Limb (tissue), 2 donors: Measurements from ENCODE around the gene TKT.
A peak's percentile ranks its signal among the peaks of the same experiment; 100 is the strongest.

ENCODE experiments used
- DNase-seq, 2 donors: peaks; one replicate each; pipeline ENCODE4 v3.0.0-alpha.2; 2016; ENCODE audit errors: extremely low spot score in 2 of 2

Gene TKT

DNA sequence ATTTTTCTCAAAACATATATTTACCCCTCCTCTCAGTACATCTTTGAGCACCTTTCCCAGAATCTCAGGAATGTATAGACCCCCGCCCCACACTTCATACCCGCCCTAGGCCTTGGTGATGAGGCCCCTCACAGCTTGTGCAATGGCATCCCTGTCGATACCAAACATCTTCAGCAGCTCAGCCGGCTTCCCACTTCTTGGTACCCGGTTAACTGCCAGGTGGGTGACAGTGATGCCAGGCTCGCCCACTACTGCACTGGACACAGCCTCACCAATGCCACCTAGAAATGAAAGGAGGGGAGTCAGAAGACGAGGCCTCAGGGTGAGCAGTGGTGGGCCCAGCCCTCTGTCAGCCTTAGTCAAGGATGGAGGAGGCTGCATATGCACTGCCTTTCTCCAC, 30.2 kb downstream of the TKT start:
- DNase-seq = no peak

GRCh38 chr3:53225181-53225580, 30.6 kb downstream of the TKT start:
- no peak for DNase-seq

- no peak for DNase-seq
These were observed 31.3 kb downstream of the TKT start for GRCh38 chr3:53224536-53224935.

DNA sequence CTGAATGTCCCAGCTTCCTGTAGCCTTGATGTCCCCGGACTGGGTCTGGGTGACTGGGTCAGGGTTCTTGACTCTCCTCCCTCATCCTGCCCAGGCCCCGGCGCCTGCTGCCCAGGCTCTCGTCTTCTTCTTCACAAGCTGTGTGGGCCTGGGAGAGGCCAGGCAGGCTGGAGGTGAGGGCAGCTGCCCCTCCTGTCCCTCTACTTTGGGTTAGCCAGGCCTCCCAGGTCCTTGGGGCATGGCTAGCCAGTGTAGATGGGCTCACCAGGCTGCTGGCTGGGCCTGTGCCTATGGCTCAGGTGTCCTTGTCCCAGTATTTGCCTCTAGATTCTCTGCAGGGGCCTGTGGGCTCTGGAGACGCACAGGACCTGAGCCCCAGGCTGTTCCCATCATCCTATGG, 31.8 kb downstream of the TKT start:
- no peak for DNase-seq

DNA sequence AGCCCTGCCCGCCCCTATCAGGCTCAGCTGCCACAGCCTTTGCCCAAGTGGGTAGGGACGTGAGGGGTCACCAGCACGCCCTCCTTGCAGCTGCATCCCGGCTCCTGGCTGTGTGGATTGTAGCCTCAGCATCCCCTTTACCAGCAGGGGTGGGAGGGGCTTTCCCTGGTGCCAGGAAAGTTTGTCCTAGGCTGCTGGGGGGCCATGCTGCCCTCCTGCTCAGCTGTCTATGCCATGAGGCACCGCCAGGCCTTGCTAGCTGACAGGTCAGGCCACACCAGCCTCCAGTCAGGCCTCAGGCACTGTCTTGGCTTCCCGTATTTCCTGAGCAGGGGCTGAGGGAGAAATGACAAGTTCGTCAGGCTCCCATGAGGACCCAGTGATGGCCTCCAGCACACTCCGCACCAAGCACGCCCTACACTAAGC, 32.3 kb downstream of the TKT start:
- no peak for DNase-seq

GRCh38 chr3:53223025-53223424, 32.8 kb downstream of the TKT start:
- no peak for DNase-seq

GRCh38 chr3:53222183-53222901, 33.5 kb downstream of the TKT start:
- peak in 1 of 2 donors; percentile 12 for DNase-seq

- no peak for DNase-seq
These were observed 34.0 kb downstream of the TKT start for GRCh38 chr3:53221827-53222182.

DNA sequence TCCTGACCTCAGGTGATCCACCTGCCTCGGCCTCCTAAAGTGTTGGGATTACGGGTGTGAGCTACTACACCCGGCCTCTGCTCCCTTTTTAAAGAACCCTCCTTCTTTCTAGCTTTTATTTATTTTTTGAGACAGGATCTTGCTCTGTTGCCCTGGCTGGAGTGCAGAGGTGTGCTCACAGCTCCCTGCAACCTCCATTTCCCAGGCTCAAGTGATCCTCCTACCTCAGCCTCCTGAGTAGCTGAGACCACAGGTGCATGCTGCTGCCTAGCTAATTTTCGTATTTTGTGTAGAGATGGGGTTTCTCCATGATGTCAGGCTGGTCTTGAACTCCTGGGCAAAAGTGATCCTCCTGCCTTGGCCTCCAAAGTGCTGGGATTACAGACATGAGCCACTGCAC, 34.5 kb downstream of the TKT start:
- DNase-seq = no peak

DNA sequence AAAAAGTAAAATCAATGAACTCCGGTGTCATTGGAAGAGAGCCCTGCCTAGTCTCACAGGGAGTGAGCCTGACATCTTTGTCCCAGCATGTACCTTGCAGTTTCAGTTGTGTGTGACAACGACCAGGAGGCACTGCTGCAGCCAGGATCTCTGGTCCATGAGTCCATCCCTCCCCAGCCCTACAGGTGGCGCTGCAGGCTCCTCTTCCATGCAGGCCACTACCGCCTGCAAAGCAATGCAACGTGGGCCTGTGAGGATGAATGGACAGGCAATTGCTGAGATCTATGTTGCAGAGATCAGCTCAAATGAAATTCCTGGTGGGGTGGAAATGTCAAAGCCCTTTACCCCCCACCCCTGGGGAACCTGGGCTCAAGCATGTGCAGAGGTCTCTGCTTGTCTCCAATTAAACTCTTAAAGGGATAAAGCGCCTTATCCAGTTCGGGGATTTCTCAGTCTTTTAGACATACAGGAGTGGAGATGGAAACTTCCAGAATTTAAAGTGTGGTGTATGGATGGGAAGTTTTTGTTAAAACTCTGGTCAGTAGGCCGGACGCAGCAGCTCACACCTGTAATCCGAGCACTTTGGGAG, 35.8 kb downstream of the TKT start:
- DNase-seq = peak; percentile 40 to 84

- peak in 1 of 2 donors; percentile 11 for DNase-seq
These were observed 37.7 kb downstream of the TKT start for GRCh38 chr3:53218131-53218530.

DNA sequence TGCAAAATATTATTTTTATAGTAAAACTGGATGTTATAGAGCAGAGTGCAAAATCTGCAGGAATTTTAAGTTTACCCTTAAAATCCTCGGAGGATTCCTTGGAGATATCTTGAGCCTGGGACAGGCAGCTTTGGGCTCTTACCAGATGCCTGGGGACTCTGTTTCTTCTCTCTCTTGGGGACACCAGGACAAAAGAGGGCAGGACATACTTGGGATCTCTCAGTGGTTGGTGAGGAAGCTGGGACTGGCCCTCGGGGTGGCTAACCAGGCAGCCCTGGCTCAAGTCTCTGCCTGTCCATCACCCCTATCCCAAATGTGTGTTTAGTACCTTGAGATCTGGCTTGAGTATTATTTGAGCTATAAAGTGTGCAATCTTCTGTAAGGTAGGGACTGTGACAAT, 38.6 kb downstream of the TKT start:
- peak in 1 of 2 donors; percentile 12 for DNase-seq

DNA sequence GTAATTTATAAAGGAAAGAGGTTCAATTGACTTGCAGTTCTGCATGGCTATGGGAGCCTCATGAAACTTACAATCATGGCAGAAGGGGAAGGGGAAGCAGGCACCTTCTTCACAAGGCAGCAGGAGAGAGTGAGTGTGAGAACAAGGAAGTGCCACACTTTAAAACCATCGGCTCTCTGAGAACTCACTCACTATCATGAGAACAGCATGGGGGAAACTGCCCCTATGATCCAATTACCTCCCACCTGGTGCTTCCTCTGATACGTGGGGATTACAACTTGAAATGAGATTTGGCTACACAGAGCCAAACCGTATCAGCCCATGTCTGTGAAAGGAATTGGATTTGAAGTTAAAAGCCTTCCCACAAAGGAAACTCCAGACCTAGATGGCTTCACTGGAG, 39.1 kb downstream of the TKT start:
- DNase-seq = no peak

GRCh38 chr3:53215816-53216215, 40.0 kb downstream of the TKT start:
- no peak for DNase-seq

DNA sequence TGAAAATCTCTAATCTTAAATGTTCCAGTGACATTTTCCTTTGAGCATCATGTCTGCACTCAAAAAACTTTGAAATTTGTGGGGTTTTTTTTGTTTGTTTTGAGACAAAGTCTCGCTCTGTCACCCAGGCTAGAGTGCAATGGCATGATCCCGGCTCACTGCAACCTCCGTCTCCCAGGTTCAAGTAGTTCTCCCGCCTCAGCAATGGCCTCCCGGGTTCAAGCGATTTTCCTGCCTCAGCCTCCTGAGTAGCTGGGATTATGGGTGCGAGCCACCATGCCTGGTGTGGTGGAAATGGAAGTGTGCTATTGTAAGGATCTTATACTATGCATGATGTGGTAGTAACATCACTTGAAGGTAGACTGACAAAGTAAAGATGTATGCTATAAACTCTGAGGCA, 42.5 kb downstream of the TKT start:
- DNase-seq = no peak

DNA sequence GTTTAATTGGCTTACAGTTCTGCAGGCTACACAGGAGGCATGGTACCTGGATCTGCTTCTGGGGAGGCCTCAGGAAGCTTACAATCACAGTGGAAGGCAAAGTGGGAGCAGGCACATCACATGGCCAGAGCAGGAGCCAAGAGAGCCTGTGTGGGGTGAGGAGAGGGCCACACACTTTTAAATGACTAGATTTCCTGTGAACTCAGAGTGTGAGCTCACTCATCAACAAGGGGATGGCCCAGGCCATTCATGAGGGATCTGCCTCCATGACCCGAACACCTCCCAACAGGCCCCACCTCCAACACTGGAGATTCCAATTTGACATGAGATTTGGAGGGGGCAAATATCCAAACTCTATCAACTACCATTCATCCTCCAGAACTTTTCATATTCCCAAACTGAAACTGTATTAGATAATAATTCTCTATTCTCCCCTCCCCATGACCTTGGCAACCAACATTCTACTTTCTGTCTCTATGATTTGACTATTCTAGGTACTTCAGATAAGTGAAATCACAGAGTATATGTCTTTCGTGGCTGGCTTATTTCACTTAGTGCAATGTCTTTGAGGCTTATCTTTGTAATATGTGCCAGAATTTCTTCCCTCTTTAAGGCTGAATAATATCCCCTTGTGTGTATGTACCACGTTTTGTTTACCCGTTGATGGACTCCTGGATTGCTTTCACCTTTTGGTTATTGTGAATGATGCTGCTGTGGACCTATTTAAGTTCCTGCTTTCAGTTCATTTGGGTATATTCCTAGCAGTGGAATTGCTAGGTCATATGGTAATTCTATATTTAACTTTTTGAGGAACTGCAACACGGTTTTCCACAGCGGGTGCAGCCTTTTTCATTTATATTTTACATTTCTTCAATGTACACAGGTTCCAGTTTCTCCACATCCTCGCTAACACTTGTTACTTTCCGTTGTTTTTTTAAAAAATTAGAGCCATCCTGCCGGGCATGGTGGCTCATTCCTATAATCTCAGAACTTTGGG, 43.8 kb downstream of the TKT start:
- DNase-seq = peak in 1 of 2 donors; percentile 12

GRCh38 chr3:53202331-53203015, 53.3 kb downstream of the TKT start:
- peak in 1 of 2 donors; percentile 13 for DNase-seq

DNA sequence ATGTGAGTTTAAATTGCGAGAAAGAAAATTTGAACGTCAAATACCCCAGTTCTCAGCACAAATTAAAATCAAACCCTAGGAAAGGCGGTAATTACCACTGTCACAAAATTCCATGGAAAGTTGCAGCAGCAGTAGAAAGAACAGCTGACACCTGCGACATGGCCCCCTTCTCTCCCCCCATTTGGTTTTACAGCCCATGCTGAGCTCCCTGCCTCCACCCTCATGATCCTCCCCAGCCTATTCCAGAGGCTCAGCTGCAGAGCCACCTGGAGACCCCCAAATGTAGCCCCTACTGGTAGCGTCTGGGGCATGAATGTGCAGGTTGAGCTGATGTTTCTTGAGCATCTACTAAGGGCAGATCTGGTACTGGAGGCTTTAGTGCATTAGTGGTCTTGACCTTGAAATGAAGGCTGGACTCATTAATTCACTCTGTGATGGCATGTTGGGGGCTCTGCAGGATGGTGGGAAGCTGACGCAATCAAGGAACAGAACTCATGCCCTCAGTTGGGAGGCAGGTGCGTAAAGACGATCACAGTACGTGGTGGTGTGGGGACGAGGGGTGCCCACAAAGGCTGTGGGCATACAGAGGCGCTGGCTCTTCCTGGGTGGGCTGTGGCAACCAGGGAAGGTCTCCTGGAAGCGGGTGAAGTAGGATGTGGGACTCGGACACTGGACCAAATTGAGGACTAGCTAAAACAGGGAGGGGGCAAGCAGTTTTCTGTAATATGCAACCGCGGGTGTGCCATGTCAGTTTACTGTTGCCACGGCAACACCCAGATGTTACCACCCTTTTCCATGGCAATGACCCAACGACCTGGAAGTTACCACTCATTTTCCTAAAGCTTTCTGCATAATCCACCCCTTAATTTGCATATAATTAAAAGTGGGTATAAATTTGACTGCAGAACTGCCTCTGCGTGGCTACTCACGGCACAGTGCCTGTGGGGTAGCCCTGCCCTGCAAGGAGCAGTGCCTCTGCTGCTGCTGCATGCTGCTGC, 55.0 kb downstream of the TKT start:
- no peak for DNase-seq

GRCh38 chr3:53199834-53200233, 56.0 kb downstream of the TKT start:
- DNase-seq = no peak

DNA sequence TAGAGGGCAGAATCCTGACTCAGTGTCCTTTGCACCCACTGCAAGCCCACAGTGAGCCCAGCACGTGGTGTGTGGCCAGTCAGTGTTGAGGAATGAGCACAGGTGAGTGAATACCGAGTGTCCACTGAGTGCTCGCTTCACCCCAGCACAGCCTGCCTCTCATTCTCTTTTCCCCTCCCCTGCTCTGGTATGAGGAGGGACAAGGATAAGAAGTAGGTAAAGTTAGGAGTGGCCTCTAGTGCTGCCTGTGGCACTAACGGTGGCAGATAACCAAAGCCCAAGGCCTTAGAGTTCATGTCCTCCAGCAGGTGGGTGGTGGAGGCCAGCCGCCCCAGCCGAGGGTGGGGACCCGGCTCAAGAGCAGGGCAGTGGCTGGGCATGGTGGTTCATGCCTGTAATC, 56.8 kb downstream of the TKT start:
- DNase-seq = no peak
